ENCODE measurements around the gene PTDSS2. TPM values are rescaled to one million over a fixed set of nuclear protein-coding genes. Genes with fewer than 3 reads are reported as not detected.
A peak's percentile ranks its signal among the peaks of the same experiment; 100 is the strongest.

The PTDSS2 gene
- total and polyA plus RNA-seq, 2 of the 13 experiments (the other 11 are each of a cell fraction or from before 2014, with no cell fraction given), result 21.7 to 26.4 TPM

GRCh38 chr11:417652-418342, 32.3 kb upstream of the PTDSS2 start:
- ChIA-PET POLR2A (interaction anchor here (2.3 kb wide), 1 partner anchor 28 kb away, joined by 14 read pairs; no protein-coding TSS in a partner anchor), CTCF (ENCODE audit: low intra/inter-chr PET ratio, low total read pairs) (no interaction called here)
- 88% methylated on average over 14 of the region's 19 CpGs for WGBS (ENCODE audit: low lambda C conversion rate)
- peaks cover 2 to 10% of the 10 kb centered on the region in 2 experiments; a peak in 1 of 5 replicates for H3K27me3 ChIP-seq (ENCODE audit: control insufficient read depth in 1 of 2, insufficient read depth in 2 of 2, low read length in 2 of 2)
- TF ChIP-seq NR2F1 (CRISPR knock-in tag; IDR thresholded peaks at IDR 0.05) (no peak), SMYD3 (CRISPR knock-in tag; IDR thresholded peaks at IDR 0.05) (no peak), AGO2 (optimal IDR thresholded peaks at IDR 0.05; ENCODE audit: low read depth, low read length) (peak; percentile 21)
- no peaks in the 10 kb centered on the region for H3K79me2 ChIP-seq (ENCODE audit: insufficient read depth, low read length)
- no peak overlapping the region for H3K4me2 ChIP-seq (ENCODE audit: low read depth, low read length)
- H4K20me1 ChIP-seq (ENCODE audit: insufficient read depth, low read length), result no peaks in the 10 kb centered on the region
- intact Hi-C loops (cut with micrococcal nuclease; ENCODE audit: unreplicated experiment), result no loop called here
- no peak for FAIRE-seq
- no peak for DNase-seq (ENCODE audit: low spot score)
- in situ Hi-C loops (cut with HindIII; ENCODE audit: extremely low pct_ligation_motif_present, low pct_unique_long_range_greater_than_20kb), result no loop called here
- no peak overlapping the region for H3K4me3 ChIP-seq (replicated peaks in 1 of 3; ENCODE audit: insufficient read depth in 1 of 3, low read depth in 2 of 3, low read length in 3 of 3)
- H3K36me3 ChIP-seq (replicated peaks in 1 of 2; ENCODE audit: control insufficient read depth in 1 of 2, insufficient read depth in 2 of 2, low read length in 2 of 2), result no peaks in the 10 kb centered on the region
- H3K4me1 ChIP-seq (ENCODE audit: insufficient read depth, low read length), result peaks cover 37% of the 10 kb centered on the region
- H2AFZ ChIP-seq (ENCODE audit: low read length), result no peak overlapping the region
- no peak for ATAC-seq
- H3K27ac ChIP-seq (ENCODE audit: extremely low read length, insufficient read depth, low read length), result no peak overlapping the region
- H3K9me3 ChIP-seq (ENCODE audit: low read length), result no peaks in the 10 kb centered on the region
- no peak overlapping the region for H3K9ac ChIP-seq (ENCODE audit: insufficient read depth, low read depth, low read length)
- BruUV-seq (replicated peaks), result no TSS peak

DNA sequence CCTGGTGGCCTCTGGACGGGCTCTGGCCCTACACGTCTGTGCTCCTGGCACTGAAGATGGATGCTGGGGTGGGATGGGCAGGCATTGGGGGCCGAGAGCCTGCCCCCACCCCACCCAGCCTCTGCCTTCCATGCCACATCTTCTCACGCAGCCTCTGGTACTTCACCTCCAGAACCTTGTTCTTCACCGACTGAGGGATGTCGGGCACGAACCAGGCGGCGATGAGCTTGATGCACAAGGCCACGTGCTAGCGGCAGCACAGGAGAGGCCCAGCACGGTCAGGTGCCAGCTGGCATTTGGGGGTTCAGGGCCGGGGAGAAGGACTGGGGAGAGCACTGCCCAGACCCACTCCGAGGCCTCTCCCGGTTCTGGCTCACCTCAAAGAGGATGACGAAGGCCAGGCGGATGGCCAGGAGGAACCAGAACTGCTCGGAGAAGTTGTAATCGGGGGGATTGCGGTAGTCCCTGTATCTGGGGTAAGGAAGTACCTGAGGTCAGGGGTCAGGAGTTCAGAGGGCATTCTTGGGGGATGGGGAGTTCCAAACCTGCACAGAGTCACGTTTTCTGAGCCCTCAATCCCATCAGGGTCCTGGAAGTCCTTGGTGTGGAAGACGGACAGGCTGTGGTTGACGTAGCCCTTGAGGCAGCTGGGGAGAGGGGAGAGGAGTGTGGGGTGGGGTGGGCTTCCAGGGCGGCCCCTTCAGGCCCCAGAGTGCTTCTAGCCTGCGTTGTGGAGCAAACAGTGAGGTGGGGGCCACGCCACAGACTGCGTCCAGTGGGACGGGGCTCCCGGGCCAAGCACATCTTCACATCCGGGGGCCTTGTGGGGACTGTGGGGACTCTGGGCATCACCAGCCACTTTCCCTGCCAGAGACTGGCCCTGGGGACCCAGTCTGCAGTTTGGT, 31.5 kb upstream of the PTDSS2 start:
- no peak for ATAC-seq
- no peak for FAIRE-seq
- intact Hi-C loops (cut with micrococcal nuclease; ENCODE audit: unreplicated experiment) (no loop called here), in situ Hi-C loops (cut with HindIII; ENCODE audit: extremely low pct_ligation_motif_present, low pct_unique_long_range_greater_than_20kb) (no loop called here)
- no peaks in the 10 kb centered on the region for H3K36me3 ChIP-seq (replicated peaks in 1 of 2; ENCODE audit: control insufficient read depth in 1 of 2, insufficient read depth in 2 of 2, low read length in 2 of 2)
- CTCF ChIA-PET (ENCODE audit: low intra/inter-chr PET ratio, low total read pairs), result no interaction called here
- no peak overlapping the region for H3K27ac ChIP-seq (ENCODE audit: extremely low read length, insufficient read depth, low read length)
- H2AFZ ChIP-seq (ENCODE audit: low read length), result no peak overlapping the region
- H3K9me3 ChIP-seq (ENCODE audit: low read length), result no peaks in the 10 kb centered on the region
- WGBS (ENCODE audit: low lambda C conversion rate), result 85% methylated on average over 27 of the region's 30 CpGs
- POLR2A ChIA-PET, result interaction anchor here (2.3 kb wide), 1 partner anchor 28 kb away, joined by 14 read pairs; no protein-coding TSS in a partner anchor
- DNase-seq (ENCODE audit: low spot score), result no peak
- H3K4me3 ChIP-seq (replicated peaks in 1 of 3; ENCODE audit: insufficient read depth in 1 of 3, low read depth in 2 of 3, low read length in 3 of 3), result no peak overlapping the region
- TF ChIP-seq ZNF136 (CRISPR knock-in tag; IDR thresholded peaks at IDR 0.05; ENCODE audit: low read depth), result no peak
- TF ChIP-seq NR2F6 (IDR thresholded peaks at IDR 0.05), result 0 out of 2 replicates have a peak, but pooled peaks have one; percentile 19
- no peak for TF ChIP-seq NR2F6 (CRISPR knock-in tag; IDR thresholded peaks at IDR 0.05)
- H3K4me1 ChIP-seq (ENCODE audit: insufficient read depth, low read length), result peaks cover 29% of the 10 kb centered on the region
- H3K4me2 ChIP-seq (ENCODE audit: low read depth, low read length), result no peak overlapping the region
- H4K20me1 ChIP-seq (ENCODE audit: insufficient read depth, low read length), result no peaks in the 10 kb centered on the region
- no peaks in the 10 kb centered on the region for H3K79me2 ChIP-seq (ENCODE audit: insufficient read depth, low read length)
- peaks cover 2 to 7% of the 10 kb centered on the region in 2 experiments; a peak in 1 of 5 replicates for H3K27me3 ChIP-seq (ENCODE audit: control insufficient read depth in 1 of 2, insufficient read depth in 2 of 2, low read length in 2 of 2)
- H3K9ac ChIP-seq (ENCODE audit: insufficient read depth, low read depth, low read length), result no peak overlapping the region
- BruUV-seq (replicated peaks), result TSS peak; percentile 55
